Heart right ventricle (tissue), 16 donors: ENCODE results near the gene SRRT. TPM values are rescaled to one million over a fixed set of nuclear protein-coding genes. Genes with fewer than 3 reads are reported as not detected.

Source experiments
- ATAC-seq, 8 donors: fragments of 200-7000 bp; cut with Tn5 transposase; one replicate each; pipeline ENCODE4 v1.9.1; 2020; ENCODE audit warnings: mild to moderate bottlenecking in 8 of 8, moderate library complexity in 8 of 8, moderate number of reproducible peaks in 1 of 8
- DNase-seq, 2 donors: peaks; one replicate each; pipeline ENCODE4 v3.0.0-alpha.2; 2020
- H3K27ac ChIP-seq, 10 donors: fragments of 200-600 bp; sonication (generic) in 2 of 10; one replicate each; pipeline versions ENCODE4 v1.5.0 to v1.8.0; 2020 to 2022; ENCODE audit warnings: mild to moderate bottlenecking in 3 of 10
- H3K27me3 ChIP-seq, 7 donors: fragments of 200-600 bp; one replicate each; pipeline ENCODE4 v1.8.0; 2021 to 2022; ENCODE audit warnings: mild to moderate bottlenecking in 2 of 7
- H3K36me3 ChIP-seq, 9 donors: fragments of 200-600 bp; sonication (generic) in 1 of 9; one replicate each; pipeline versions ENCODE4 v1.5.0 to v1.8.0; 2020 to 2022; ENCODE audit warnings: mild to moderate bottlenecking in 2 of 9
- H3K4me1 ChIP-seq, 9 donors: fragments of 200-600 bp; sonication (generic) in 1 of 9; one replicate each; pipeline versions ENCODE4 v1.5.0 to v1.8.0; 2020 to 2022; ENCODE audit warnings: mild to moderate bottlenecking in 4 of 9
- H3K4me3 ChIP-seq, 10 donors: fragments of 200-600 bp; sonication (generic) in 2 of 10; one replicate each; pipeline versions ENCODE4 v1.5.0 to v1.8.0; 2020 to 2022; ENCODE audit warnings: mild to moderate bottlenecking in 7 of 10, moderate library complexity in 2 of 10
- H3K9me3 ChIP-seq, 11 donors: fragments of 200-600 bp in 10 of 11; sonication (generic) in 2 of 11; one replicate each; pipeline versions ENCODE4 v1.5.0 to v1.8.0; 2013 to 2022; ENCODE audit warnings: mild to moderate bottlenecking in 2 of 11, control low read depth in 1 of 11, moderate library complexity in 1 of 11
- WGBS, 2 donors: extraction: QIAGEN DNeasy Blood & Tissue Kit; methylation state at CpG; one replicate each; pipeline ENCODE4 v1.1.7; 2013; ENCODE audit warnings: inconsistent platforms in 1 of 2; 5-methylcytosine and 5-hydroxymethylcytosine counted together
- intact Hi-C, 10 donors: fragments of 100-400 bp; cut with DNase I; formaldehyde crosslinking; loops; one replicate each; pipeline versions ENCODE4 v1.11.1 to v1.14.2; 2022
- polyA plus RNA-seq, 2 donors: library from polyadenylated mRNA; stranded (reverse); fragments of 200-250 nt; gene quantifications; one replicate each; pipeline ENCODE4 v1.2.3, GENCODE V29; 2013
- total RNA-seq, 10 donors: library from RNA; stranded (reverse); fragmentation: NEBNext Ultra II Directional in 3 of 10; extraction: Animal tissue kit (Norgen Biotek cat#: 25700) in 3 of 10; gene quantifications; one replicate each; pipeline versions ENCODE4 v1.2.1 to v1.2.4, GENCODE V29; 2021 to 2023
- TF ChIP-seq, protein P1 (sequence below), 9 donors: fragments of 200-600 bp; sonication (generic) in 2 of 9; IDR thresholded peaks; one replicate each; pipeline versions ENCODE4 v1.5.0 to v1.8.0; 2021 to 2022; ENCODE audit warnings: antibody characterized with exemption in 9 of 9, mild to moderate bottlenecking in 5 of 9, moderate library complexity in 1 of 9
- donor health status: Arrhythmogenic right ventricular cardiomyopathy.
- donor health status: ischemic (EF 13 %, LVEDD 7.1; RV severe dilation, severe dysfunction).
- donor health status: healthy with polysubstance abuse.
- donor health status: DM: no; HTN: yes; CAD: no.
- donor health status: DM: no; HTN: no; CAD: no.
- donor health status: ischemic (EF 25% LVEDD 6.9; RV normal size, moderate dysfunction).
- donor health status: ischemic (EF 25% LVEDD 5.7; RV mildly dilated, moderate dysfunction).
- donor health status: healthy.
- donor health status: DM: yes; HTN: yes; CAD: no.
- donor health status: Ischemic cardiomyopathy.
- donor health status: ischemic (EF 35%, LVEDD 5.7; RV mildly dilated, moderate dysfunction).
- donor health status: nonischemic (EF 11% LVEDD 7.7; RV severe dilation, severe dysfunction).
- donor health status: DM: yes; HTN: yes; CAD: no.
- donor health status: PGD.
- donor health status: ischemic (EF 29% LVEDD 5.4; RV normal size, mild dysfunction).
- donor health status: nonischemic (EF 23%, LVEDD 6.1; RV moderate dilation, normal function).

SRRT gene
- total and polyA plus RNA-seq, 12 donors, result 38.4 to 69.5 (median 49.6) TPM

DNA sequence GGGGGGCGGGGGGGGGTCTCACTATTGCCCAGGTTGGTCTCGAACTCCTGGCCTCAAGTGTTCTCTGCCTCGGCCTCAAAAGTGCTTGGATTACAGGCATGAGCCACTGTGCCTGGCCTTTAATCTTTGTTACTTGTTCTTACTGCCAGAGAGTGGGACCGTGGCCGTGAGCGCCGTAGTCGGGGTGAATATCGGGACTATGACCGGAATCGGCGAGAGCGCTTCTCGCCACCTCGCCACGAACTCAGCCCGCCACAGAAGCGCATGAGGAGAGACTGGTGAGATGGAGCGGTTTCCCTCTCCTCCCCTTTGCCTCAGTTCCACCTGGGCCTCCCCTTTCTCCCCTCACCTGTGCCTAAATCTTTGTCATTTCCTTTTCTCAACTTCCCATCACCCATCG is 6.2 kb downstream of the SRRT start:
- 95 to 98% methylated on average over 17 to 20 of the region's 20 CpGs for WGBS, 2 donors
- Histone ChIP-seq H3K4me3 (no peak overlapping the region), H3K9me3 (no peaks in the 10 kb centered on the region), H3K36me3 (peaks cover 6 to 95% (median 51%) of the 10 kb centered on the region in 9 donors), H3K27ac (no peak overlapping the region), H3K27me3 (no peaks in the 10 kb centered on the region), H3K4me1 (peaks cover 2 to 44% (median 30%) of the 10 kb centered on the region in 9 donors)
- TF ChIP-seq, protein P1, sequence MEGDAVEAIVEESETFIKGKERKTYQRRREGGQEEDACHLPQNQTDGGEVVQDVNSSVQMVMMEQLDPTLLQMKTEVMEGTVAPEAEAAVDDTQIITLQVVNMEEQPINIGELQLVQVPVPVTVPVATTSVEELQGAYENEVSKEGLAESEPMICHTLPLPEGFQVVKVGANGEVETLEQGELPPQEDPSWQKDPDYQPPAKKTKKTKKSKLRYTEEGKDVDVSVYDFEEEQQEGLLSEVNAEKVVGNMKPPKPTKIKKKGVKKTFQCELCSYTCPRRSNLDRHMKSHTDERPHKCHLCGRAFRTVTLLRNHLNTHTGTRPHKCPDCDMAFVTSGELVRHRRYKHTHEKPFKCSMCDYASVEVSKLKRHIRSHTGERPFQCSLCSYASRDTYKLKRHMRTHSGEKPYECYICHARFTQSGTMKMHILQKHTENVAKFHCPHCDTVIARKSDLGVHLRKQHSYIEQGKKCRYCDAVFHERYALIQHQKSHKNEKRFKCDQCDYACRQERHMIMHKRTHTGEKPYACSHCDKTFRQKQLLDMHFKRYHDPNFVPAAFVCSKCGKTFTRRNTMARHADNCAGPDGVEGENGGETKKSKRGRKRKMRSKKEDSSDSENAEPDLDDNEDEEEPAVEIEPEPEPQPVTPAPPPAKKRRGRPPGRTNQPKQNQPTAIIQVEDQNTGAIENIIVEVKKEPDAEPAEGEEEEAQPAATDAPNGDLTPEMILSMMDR (IDR thresholded peaks at IDR 0.05), result no peak
- intact Hi-C loops, result no loop called here
- ATAC-seq (no peak), DNase-seq (no peak)

DNA sequence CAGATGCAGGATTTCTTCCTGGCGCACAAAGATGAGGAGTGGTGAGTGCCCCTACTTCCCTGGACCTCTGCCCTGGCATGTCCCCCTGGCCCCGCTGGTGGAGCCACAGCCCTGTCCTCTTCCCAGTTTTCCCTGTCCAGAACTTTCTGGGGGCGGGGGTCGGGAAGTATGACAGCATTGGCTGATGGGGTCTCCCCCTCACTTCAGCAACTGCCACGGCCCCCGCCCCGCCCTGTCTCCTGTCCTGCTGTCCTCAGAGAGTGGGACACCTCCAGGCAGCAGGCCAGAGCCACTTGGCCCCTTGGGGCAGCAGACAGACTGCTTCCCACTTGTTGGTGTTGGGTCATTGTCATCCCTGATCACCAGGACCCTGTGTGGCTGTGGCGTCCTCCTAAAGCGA is 7.3 kb downstream of the SRRT start:
- Histone ChIP-seq H3K9me3 (no peaks in the 10 kb centered on the region), H3K36me3 (peaks cover 6 to 99% (median 60%) of the 10 kb centered on the region in 9 donors), H3K4me3 (no peak overlapping the region), H3K4me1 (peaks cover 0 to 37% (median 26%) of the 10 kb centered on the region in 9 donors), H3K27me3 (no peaks in the 10 kb centered on the region), H3K27ac (no peak overlapping the region)
- WGBS, 2 donors, result 88 to 92% methylated on average over 9 of the region's 9 CpGs
- no peak for DNase-seq
- TF ChIP-seq, protein P1 (IDR thresholded peaks at IDR 0.05), result no peak
- ATAC-seq, result no peak
- intact Hi-C loops, result no loop called here

DNA sequence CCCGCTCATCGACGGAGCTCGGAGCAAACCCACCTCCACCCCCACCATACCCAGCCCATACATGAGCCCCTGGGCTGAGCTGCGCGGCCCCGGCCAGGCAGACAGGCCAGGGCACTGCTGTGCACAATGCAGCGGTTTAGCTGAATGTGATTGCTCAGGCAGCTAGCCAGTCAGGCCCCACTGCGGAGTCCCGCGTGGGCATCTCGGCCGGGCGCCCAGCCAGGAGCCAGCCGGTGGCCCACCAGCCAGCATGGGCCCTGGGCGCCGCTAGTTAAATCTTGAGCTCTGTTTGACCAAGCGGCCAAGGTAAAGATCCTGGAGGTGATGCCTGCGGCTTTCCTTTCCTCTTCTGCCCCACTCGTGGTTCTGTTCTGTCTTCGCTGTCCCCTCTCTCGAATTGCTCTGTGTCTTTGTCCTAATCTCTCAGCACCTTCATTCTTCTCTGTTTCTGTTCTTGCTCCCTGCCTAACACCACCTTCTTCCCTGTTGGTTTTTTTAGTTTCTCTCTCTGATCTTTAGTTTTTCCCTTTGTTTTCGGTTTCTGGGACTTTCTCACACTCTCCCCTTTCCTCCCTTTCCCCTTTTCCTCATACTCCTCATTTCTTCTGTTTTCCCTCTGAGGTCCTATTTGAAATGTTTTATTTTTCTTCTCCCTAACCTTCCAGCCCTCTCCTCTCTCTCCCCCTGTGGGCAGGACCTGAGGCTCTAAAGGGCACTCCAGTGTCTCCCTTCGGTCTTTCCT is 8.1 kb downstream of the SRRT start:
- Histone ChIP-seq H3K9me3 (no peaks in the 10 kb centered on the region), H3K27ac (no peak overlapping the region), H3K36me3 (peaks cover 6 to 99% (median 67%) of the 10 kb centered on the region in 9 donors), H3K4me1 (peaks cover 0 to 38% (median 26%) of the 10 kb centered on the region in 9 donors), H3K27me3 (no peaks in the 10 kb centered on the region), H3K4me3 (no peak overlapping the region)
- intact Hi-C loops, result no loop called here
- no peak for ATAC-seq
- TF ChIP-seq, protein P1 (IDR thresholded peaks at IDR 0.05), result no peak
- 90 to 92% methylated on average over 24 of the region's 24 CpGs for WGBS, 2 donors
- DNase-seq, result no peak

DNA sequence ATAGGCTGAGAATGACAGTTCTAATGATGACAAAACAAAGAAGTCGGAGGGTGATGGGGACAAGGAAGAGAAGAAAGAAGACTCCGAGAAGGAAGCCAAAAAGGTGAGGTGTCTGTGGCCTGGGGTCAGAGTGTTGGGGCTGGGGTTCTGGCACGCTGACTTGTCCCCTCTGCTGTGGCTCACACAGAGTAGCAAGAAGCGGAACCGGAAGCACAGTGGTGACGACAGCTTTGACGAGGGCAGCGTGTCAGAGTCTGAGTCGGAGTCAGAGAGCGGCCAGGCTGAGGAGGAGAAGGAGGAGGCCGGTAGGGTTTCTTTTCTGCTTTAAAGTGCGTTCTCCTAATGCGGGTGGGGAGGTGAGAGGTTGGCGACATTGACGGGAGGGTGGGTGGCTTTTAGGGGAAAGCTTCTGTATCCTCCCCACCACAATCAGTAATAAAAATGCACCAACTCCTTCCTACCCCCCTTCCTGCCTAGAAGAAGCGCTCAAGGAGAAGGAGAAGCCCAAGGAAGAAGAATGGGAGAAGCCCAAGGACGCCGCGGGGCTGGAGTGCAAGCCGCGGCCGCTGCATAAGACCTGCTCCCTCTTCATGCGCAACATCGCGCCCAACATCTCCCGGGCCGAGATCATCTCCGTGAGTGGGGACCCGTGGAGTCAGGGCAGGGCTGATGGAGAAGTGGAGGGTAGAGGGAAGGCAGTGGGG is 10.0 kb downstream of the SRRT start:
- H3K27ac ChIP-seq, result peak overlapping the region in 1 of 10 donors; percentile 40
- H3K36me3 ChIP-seq, result peaks cover 6 to 89% (median 67%) of the 10 kb centered on the region in 9 donors
- ATAC-seq (no peak), DNase-seq (no peak)
- TF ChIP-seq, protein P1 (IDR thresholded peaks at IDR 0.05), result no peak
- H3K9me3 ChIP-seq, result no peaks in the 10 kb centered on the region
- H3K4me1 ChIP-seq, result peaks cover 10 to 34% (median 22%) of the 10 kb centered on the region in 9 donors
- no peaks in the 10 kb centered on the region for H3K27me3 ChIP-seq
- 82 to 86% methylated on average over 29 of the region's 29 CpGs for WGBS, 2 donors
- no peak overlapping the region for H3K4me3 ChIP-seq
- intact Hi-C loops, result no loop called here
